Endodermal cell (in vitro differentiated cells): Measurements from ENCODE around the gene CLSTN2. TPM values are rescaled to one million over a fixed set of nuclear protein-coding genes. Genes with fewer than 3 reads are reported as not detected.

Experiments used
- DNase-seq: peaks from one replicate; pipeline ENCODE4 v3.0.0-alpha.2; 2017
- H3K27ac ChIP-seq: 2 replicates; pipeline ENCODE4 v1.5.1; 2013; ENCODE audit warnings: mild to moderate bottlenecking, low read depth, low read length, moderate library complexity
- H3K27me3 ChIP-seq: 2 replicates; pipeline ENCODE4 v1.6.1; 2013; ENCODE audit warnings: mild to moderate bottlenecking, low read length, moderate library complexity; ENCODE audit not compliant: insufficient read depth, control insufficient read depth, poor library complexity, severe bottlenecking
- H3K36me3 ChIP-seq: 2 replicates; pipeline ENCODE4 v1.7.0; 2013; ENCODE audit warnings: mild to moderate bottlenecking, low read length, moderate library complexity; ENCODE audit not compliant: control insufficient read depth, insufficient read depth
- H3K4me1 ChIP-seq: one replicate; pipeline ENCODE4 v1.7.0; 2013; ENCODE audit warnings: low read length; ENCODE audit not compliant: control insufficient read depth, insufficient read depth
- H3K4me3 ChIP-seq: 2 replicates; pipeline ENCODE4 v1.5.1; 2013; ENCODE audit warnings: mild to moderate bottlenecking, low read length, moderate library complexity
- H3K9ac ChIP-seq: 2 replicates; pipeline ENCODE4 v1.6.1; 2013; ENCODE audit warnings: mild to moderate bottlenecking, low read length, moderate library complexity; ENCODE audit not compliant: poor library complexity, severe bottlenecking; ENCODE audit errors: extremely low read depth
- H3K9me3 ChIP-seq: 2 replicates; pipeline ENCODE4 v1.6.1; 2013; ENCODE audit warnings: mild to moderate bottlenecking, low read length, moderate library complexity; ENCODE audit not compliant: control insufficient read depth
- H3K27ac Mint-ChIP-seq: 2 replicates; pipeline ENCODE4 v1.8.0; 2020; ENCODE audit warnings: mixed read lengths
- H3K27me3 Mint-ChIP-seq: 2 replicates; pipeline ENCODE4 v1.8.0; 2021; ENCODE audit warnings: mild to moderate bottlenecking, mixed read lengths; ENCODE audit not compliant: insufficient read depth
- H3K36me3 Mint-ChIP-seq: 2 replicates; pipeline ENCODE4 v1.8.0; 2020; ENCODE audit warnings: low read depth, mixed read lengths
- H3K4me1 Mint-ChIP-seq: 2 replicates; pipeline ENCODE4 v1.8.0; 2020; ENCODE audit warnings: mixed read lengths
- H3K4me3 Mint-ChIP-seq: 2 replicates; pipeline ENCODE4 v1.8.0; 2020; ENCODE audit warnings: mild to moderate bottlenecking, moderate library complexity, mixed read lengths
- H3K9me3 Mint-ChIP-seq: 2 replicates; pipeline ENCODE4 v1.8.0; 2020; ENCODE audit warnings: mild to moderate bottlenecking, mixed read lengths
- WGBS, 2 experiments: methylation state at CpG; one replicate each; pipeline versions ENCODE4 v1.1.5 to v1.1.7; 2013; ENCODE audit warnings: missing lambda C conversion rate in 2 of 2, mixed read lengths in 1 of 2; ENCODE audit not compliant: insufficient coverage in 1 of 2, insufficient read length in 1 of 2; 5-methylcytosine and 5-hydroxymethylcytosine counted together
- total RNA-seq, 2 donors: library from RNA; stranded (reverse); fragmentation: NEBNext Ultra II Directional in 1 of 2; extraction: Animal tissue kit (Norgen Biotek cat#: 25700) in 1 of 2; gene quantifications; 2 replicates in 1 of 2; 3 replicates in 1 of 2; pipeline ENCODE4 v1.2.1, GENCODE V29; 2021
- TF ChIP-seq, protein P1 (sequence below): fragments of 200-600 bp; sonication (generic); conservative IDR thresholded peaks from 2 replicates; pipeline ENCODE4 v1.5.0; 2021; ENCODE audit warnings: antibody characterized with exemption, mild to moderate bottlenecking

Gene CLSTN2
- total RNA-seq, 2 donors from 2014 or later: 0.13 to 0.42 TPM

DNA sequence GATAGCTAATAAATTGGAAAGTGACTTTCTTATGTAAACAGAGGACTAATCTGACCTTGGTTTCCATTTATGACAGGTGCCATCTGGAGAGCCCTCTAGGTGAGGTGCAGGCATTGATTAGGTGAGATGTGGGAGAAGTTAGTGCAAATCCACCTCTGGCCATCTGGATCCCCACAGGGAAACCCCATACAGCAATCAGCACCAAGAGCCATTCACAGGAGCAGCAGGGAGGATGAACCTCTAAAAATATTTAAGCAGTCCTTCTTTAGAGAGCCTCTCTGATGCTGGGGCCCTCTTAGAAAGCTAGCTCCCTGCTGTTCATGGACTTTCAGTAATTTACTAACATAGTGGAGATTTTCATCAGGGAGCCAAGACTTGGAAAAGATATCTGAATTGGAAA, 69.3 kb downstream of the CLSTN2 start:
- H3K4me1 ChIP-seq: no peaks in the 10 kb centered on the region

DNA sequence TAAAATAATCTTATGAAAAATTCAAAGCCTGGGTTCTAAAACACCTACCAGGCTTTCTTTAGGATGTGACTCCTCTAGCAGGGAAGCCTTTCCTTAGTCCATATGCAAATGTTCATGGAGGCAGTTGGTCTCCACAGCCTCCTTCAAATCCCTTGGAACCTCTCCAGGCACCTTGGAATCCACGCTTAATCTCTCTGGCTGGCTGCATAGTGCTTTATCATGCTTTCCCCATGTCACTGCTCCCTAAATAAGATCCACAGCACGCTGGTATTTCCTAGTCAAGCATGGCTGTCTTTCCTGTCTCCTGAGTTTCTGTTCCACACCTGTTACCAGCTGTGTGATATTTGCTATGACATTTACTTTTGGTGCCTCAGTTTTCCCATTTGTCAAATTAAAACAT, 71.3 kb downstream of the CLSTN2 start:
- Histone ChIP-seq H3K27me3 (no peaks in the 10 kb centered on the region), H3K36me3 (no peaks in the 10 kb centered on the region), H3K27ac (no peak overlapping the region), H3K4me3 (no peak overlapping the region), H3K4me1 (no peaks in the 10 kb centered on the region), H3K9ac (no peak overlapping the region), H3K9me3 (no peaks in the 10 kb centered on the region)
- H3K9me3 Mint-ChIP-seq: no peaks in the 10 kb centered on the region
- no peak for DNase-seq
- H3K27ac Mint-ChIP-seq: no peak overlapping the region
- 83 to 88% methylated on average over 1 to 2 of the region's 2 CpGs for WGBS, 2 experiments
- peaks cover 13% of the 10 kb centered on the region for H3K27me3 Mint-ChIP-seq
- H3K4me3 Mint-ChIP-seq: no peak overlapping the region
- no peaks in the 10 kb centered on the region for H3K4me1 Mint-ChIP-seq
- no peaks in the 10 kb centered on the region for H3K36me3 Mint-ChIP-seq
- TF ChIP-seq, protein P1, sequence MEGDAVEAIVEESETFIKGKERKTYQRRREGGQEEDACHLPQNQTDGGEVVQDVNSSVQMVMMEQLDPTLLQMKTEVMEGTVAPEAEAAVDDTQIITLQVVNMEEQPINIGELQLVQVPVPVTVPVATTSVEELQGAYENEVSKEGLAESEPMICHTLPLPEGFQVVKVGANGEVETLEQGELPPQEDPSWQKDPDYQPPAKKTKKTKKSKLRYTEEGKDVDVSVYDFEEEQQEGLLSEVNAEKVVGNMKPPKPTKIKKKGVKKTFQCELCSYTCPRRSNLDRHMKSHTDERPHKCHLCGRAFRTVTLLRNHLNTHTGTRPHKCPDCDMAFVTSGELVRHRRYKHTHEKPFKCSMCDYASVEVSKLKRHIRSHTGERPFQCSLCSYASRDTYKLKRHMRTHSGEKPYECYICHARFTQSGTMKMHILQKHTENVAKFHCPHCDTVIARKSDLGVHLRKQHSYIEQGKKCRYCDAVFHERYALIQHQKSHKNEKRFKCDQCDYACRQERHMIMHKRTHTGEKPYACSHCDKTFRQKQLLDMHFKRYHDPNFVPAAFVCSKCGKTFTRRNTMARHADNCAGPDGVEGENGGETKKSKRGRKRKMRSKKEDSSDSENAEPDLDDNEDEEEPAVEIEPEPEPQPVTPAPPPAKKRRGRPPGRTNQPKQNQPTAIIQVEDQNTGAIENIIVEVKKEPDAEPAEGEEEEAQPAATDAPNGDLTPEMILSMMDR: no peak

More for the DNA sequence above, 69.3 kb downstream of the CLSTN2 start:
- H3K9ac ChIP-seq: no peak overlapping the region
- Mint-ChIP-seq H3K4me1 (no peaks in the 10 kb centered on the region), H3K4me3 (no peak overlapping the region), H3K27me3 (peaks cover 11% of the 10 kb centered on the region), H3K27ac (no peak overlapping the region), H3K36me3 (no peaks in the 10 kb centered on the region), H3K9me3 (no peaks in the 10 kb centered on the region)
- no peak overlapping the region for H3K27ac ChIP-seq
- TF ChIP-seq, protein P1: no peak
- H3K36me3 ChIP-seq: no peaks in the 10 kb centered on the region
- H3K4me3 ChIP-seq: no peak overlapping the region
- H3K27me3 ChIP-seq: no peaks in the 10 kb centered on the region
- no peaks in the 10 kb centered on the region for H3K9me3 ChIP-seq
- peak; percentile 55 for DNase-seq

DNA sequence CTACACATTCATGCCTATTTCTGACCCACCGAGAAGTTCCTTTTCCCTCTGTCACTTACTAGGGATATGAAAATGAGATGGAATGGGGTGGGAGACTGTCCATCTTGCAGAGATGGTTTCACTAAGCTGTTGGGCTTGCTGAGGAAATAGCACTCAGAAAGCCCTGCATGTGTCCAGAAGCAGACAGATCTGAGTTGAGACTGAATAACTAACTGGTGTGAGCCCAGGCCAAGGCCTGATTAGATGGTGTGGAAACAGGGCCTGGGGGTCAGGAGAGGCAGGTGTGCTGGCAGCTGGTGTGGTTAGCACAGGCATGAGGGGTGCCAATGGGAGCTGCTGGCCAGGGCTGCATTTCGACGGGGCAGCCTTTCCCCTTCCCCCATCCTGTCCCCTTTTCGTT, 72.1 kb downstream of the CLSTN2 start:
- Histone ChIP-seq H3K36me3 (no peaks in the 10 kb centered on the region), H3K27ac (no peak overlapping the region), H3K9me3 (no peaks in the 10 kb centered on the region), H3K9ac (no peak overlapping the region), H3K4me3 (no peak overlapping the region), H3K4me1 (no peaks in the 10 kb centered on the region), H3K27me3 (no peaks in the 10 kb centered on the region)
- Mint-ChIP-seq H3K36me3 (no peaks in the 10 kb centered on the region), H3K27me3 (peaks cover 16% of the 10 kb centered on the region), H3K4me1 (no peaks in the 10 kb centered on the region), H3K4me3 (no peak overlapping the region), H3K27ac (no peak overlapping the region), H3K9me3 (no peaks in the 10 kb centered on the region)
- TF ChIP-seq, protein P1: no peak
- DNase-seq: no peak
- WGBS, 2 experiments: 77 to 100% methylated on average over 2 to 3 of the region's 4 CpGs
